GM12878 (cell line): ENCODE measurements around the gene TPD52L2. TPM values are rescaled to one million over a fixed set of nuclear protein-coding genes. Genes with fewer than 3 reads are reported as not detected.

Source experiments
- ATAC-seq: fragments of 200-7000 bp; cut with Tn5 transposase; 3 replicates; pipeline ENCODE4 v1.9.1; 2020; ENCODE audit warnings: mild to moderate bottlenecking, moderate library complexity
- BruUV-seq: library from RNA; stranded (reverse); fragments of 400-500 nt; replicated peaks from 2 replicates; lab custom pipeline; 2021; lab: Mats Ljungman, UMichigan
- CTCF ChIA-PET: fragments of 300-600 bp; sonication (Branson Sonifier 250); formaldehyde crosslinking; extraction: SDS; loops from one replicate; lab custom pipeline; 2021; ENCODE audit warnings: inconsistent platforms; lab: Yijun Ruan, JAX
- POLR2A ChIA-PET: fragments of 350-600 bp; formaldehyde crosslinking; extraction: SDS; loops from one replicate; lab custom pipeline; 2021; ENCODE audit warnings: inconsistent platforms; lab: Charles Lee
- RAD21 ChIA-PET: fragments of 300-600 bp; sonication (Branson Sonifier 250); formaldehyde crosslinking; loops from one replicate; lab custom pipeline; 2023; ENCODE audit warnings: antibody characterized with exemption; ENCODE audit not compliant: unreplicated experiment; lab: Charles Lee
- SMC1A ChIA-PET: fragments of 300-600 bp; sonication (Branson Sonifier 250); formaldehyde crosslinking; loops from one replicate; lab custom pipeline; 2023; ENCODE audit not compliant: unreplicated experiment, uncharacterized antibody; lab: Charles Lee
- DNase-seq: peaks from one replicate; pipeline ENCODE4 v3.0.0-alpha.2; 2011; ENCODE audit warnings: low read depth, low spot score
- FAIRE-seq: peaks from 3 replicates; lab custom pipeline; 2011; peaks lifted over from hg19 to GRCh38; lab: Jason Lieb, UNC
- H2AFZ ChIP-seq: 2 replicates; pipeline ENCODE4 v1.6.0; 2011; ENCODE audit warnings: low read depth, low read length, control low read depth; ENCODE audit not compliant: control insufficient read depth
- H3K27ac ChIP-seq: 2 replicates; pipeline ENCODE4 v1.5.1; 2011; ENCODE audit warnings: control low read depth; ENCODE audit not compliant: control insufficient read depth, insufficient read depth
- H3K27me3 ChIP-seq, 2 experiments: replicated peaks in 1 of 2; 2 replicates each; pipeline versions ENCODE4 v1.6.0 to v1.6.1; 2011; ENCODE audit warnings: low read length in 1 of 2; ENCODE audit not compliant: control insufficient read depth in 2 of 2, insufficient read depth in 2 of 2
- H3K36me3 ChIP-seq, 2 experiments: 2 replicates each; pipeline ENCODE4 v1.5.1; 2011; ENCODE audit warnings: low read length in 1 of 2; ENCODE audit not compliant: control insufficient read depth in 2 of 2, insufficient read depth in 2 of 2
- H3K4me1 ChIP-seq: 2 replicates; pipeline ENCODE4 v1.6.1; 2011; ENCODE audit warnings: mild to moderate bottlenecking, low read length, moderate library complexity, mixed read lengths; ENCODE audit not compliant: control insufficient read depth, insufficient read depth
- H3K4me2 ChIP-seq: 2 replicates; pipeline ENCODE4 v1.6.0; 2011; ENCODE audit warnings: control low read depth; ENCODE audit not compliant: control insufficient read depth, insufficient read depth
- H3K4me3 ChIP-seq: fragments of 200-600 bp; sonication (generic); 2 replicates; pipeline ENCODE4 v1.5.1; 2016
- H3K79me2 ChIP-seq: 2 replicates; pipeline ENCODE4 v1.6.0; 2011; ENCODE audit warnings: low read length; ENCODE audit not compliant: control insufficient read depth, insufficient read depth
- H3K9ac ChIP-seq: 2 replicates; pipeline ENCODE4 v1.8.0; 2011; ENCODE audit warnings: low read length, control low read depth, mixed read lengths; ENCODE audit not compliant: control insufficient read depth, insufficient read depth
- H3K9me3 ChIP-seq: replicated peaks from 3 replicates; pipeline ENCODE4 v1.5.1; 2011; ENCODE audit warnings: mild to moderate bottlenecking, low read length; ENCODE audit not compliant: control insufficient read depth, insufficient read depth
- H4K20me1 ChIP-seq: 2 replicates; pipeline ENCODE4 v1.6.0; 2011; ENCODE audit not compliant: control insufficient read depth, insufficient read depth
- BRCA1 ChIP-seq: IDR thresholded peaks from 2 replicates; pipeline ENCODE4 v1.6.1; 2011; ENCODE audit warnings: low read depth, low read length, improper control_type of control experiment
- CHD1 ChIP-seq: IDR thresholded peaks from 2 replicates; pipeline ENCODE4 v1.6.1; 2012; ENCODE audit warnings: low read depth, low read length, improper control_type of control experiment
- CUX1 ChIP-seq: IDR thresholded peaks from 2 replicates; pipeline ENCODE4 v1.6.1; 2012; ENCODE audit warnings: improper control_type of control experiment, low read depth, low read length; ENCODE audit not compliant: insufficient replicate concordance
- HDAC2 ChIP-seq: fragments of 200-600 bp; sonication (generic); IDR thresholded peaks from 2 replicates; pipeline ENCODE4 v1.6.1; 2017
- HDGF ChIP-seq: fragments of 450-650 bp; IDR thresholded peaks from 2 replicates; pipeline ENCODE4 v1.6.1; 2016; ENCODE audit warnings: antibody characterized with exemption
- JUNB ChIP-seq: IDR thresholded peaks from 2 replicates; pipeline ENCODE4 v1.6.1; 2016; ENCODE audit warnings: antibody characterized with exemption, mild to moderate bottlenecking
- MAX ChIP-seq: IDR thresholded peaks from 2 replicates; pipeline ENCODE4 v1.6.1; 2012; ENCODE audit warnings: low read depth, low read length, improper control_type of control experiment
- NR2C1 ChIP-seq: fragments of 450-650 bp; IDR thresholded peaks from 2 replicates; pipeline ENCODE4 v1.6.1; 2017; ENCODE audit warnings: antibody characterized with exemption, mild to moderate bottlenecking, moderate library complexity
- NRF1 ChIP-seq: conservative IDR thresholded peaks from 2 replicates; pipeline ENCODE4 v1.6.1; 2011; ENCODE audit warnings: mild to moderate bottlenecking, low read depth, low read length, improper control_type of control experiment
- PBX3 ChIP-seq: IDR thresholded peaks from 2 replicates; pipeline ENCODE4 v1.6.1; 2011; ENCODE audit warnings: mild to moderate bottlenecking, low read depth, low read length, moderate library complexity; ENCODE audit not compliant: insufficient replicate concordance
- PKNOX1 ChIP-seq: fragments of 450-650 bp; IDR thresholded peaks from 2 replicates; pipeline ENCODE4 v1.6.1; 2016; ENCODE audit warnings: mild to moderate bottlenecking
- POU2F2 ChIP-seq: IDR thresholded peaks from 3 replicates; pipeline ENCODE4 v1.6.1; 2011; ENCODE audit warnings: low read depth, mild to moderate bottlenecking, low read length, borderline replicate concordance
- SIX5 ChIP-seq: IDR thresholded peaks from 2 replicates; pipeline ENCODE4 v1.6.1; 2011; ENCODE audit warnings: mild to moderate bottlenecking, low read depth, low read length, moderate library complexity; ENCODE audit not compliant: severe bottlenecking
- SUZ12 ChIP-seq: fragments of 200-600 bp; sonication (generic); IDR thresholded peaks from one replicate; pipeline ENCODE4 v1.6.1; 2018; ENCODE audit warnings: antibody characterized with exemption, mild to moderate bottlenecking; ENCODE audit not compliant: unreplicated experiment
- TCF12 ChIP-seq: IDR thresholded peaks from 2 replicates; pipeline ENCODE4 v1.6.1; 2011; ENCODE audit warnings: low read depth, mild to moderate bottlenecking, low read length
- WGBS: methylation state at CpG from one replicate; pipeline ENCODE4 v1.1.6; 2016; ENCODE audit warnings: low lambda C conversion rate; ENCODE audit not compliant: insufficient replicate concordance, insufficient coverage; ENCODE audit errors: missing lambda C conversion rate; 5-methylcytosine and 5-hydroxymethylcytosine counted together
- in situ Hi-C: fragments of 300-500 bp; cut with MboI; formaldehyde crosslinking; loops from 9 replicates; pipeline ENCODE4 v1.14.3; 2018; ENCODE audit warnings: mixed read lengths
- intact Hi-C: fragments of 100-400 bp; cut with micrococcal nuclease; formaldehyde crosslinking; loops from one replicate; pipeline ENCODE4 v1.14.2; 2022; ENCODE audit not compliant: unreplicated experiment
- polyA plus RNA-seq, 11 experiments: library from polyadenylated mRNA; depleted of rRNA in 4 of 11; unstranded in 6 of 11; stranded (reverse) in 5 of 11; fragments of >200 nt; fragmentation: Nextera tagmentation in 4 of 11; fragmentation: Illumina TruSeq in 1 of 11; extraction: Ambion mirVana in 4 of 11; extraction: Trizol in 1 of 11; gene quantifications; 1 replicate in 1 of 11; 2 replicates in 10 of 11; pipeline versions ENCODE4 v1.2.1 to v1.2.3, GENCODE V29; 2011 to 2016; ENCODE audit warnings: inconsistent platforms in 2 of 11, missing spikeins in 2 of 11, low read depth in 1 of 11
- total RNA-seq, 4 experiments: library from RNA; depleted of rRNA in 3 of 4; stranded (reverse); fragments of >200 nt in 3 of 4; fragmentation: Illumina TruSeq in 1 of 4; extraction: Trizol in 1 of 4; gene quantifications; 2 replicates each; pipeline versions ENCODE4 v1.2.1 to v1.2.3, GENCODE V29; 2013 to 2021
- TF ChIP-seq, protein P1 (sequence below): fragments of 450-650 bp; IDR thresholded peaks from 2 replicates; pipeline ENCODE4 v1.6.1; 2016; ENCODE audit warnings: mild to moderate bottlenecking

TPD52L2 gene
- total and polyA plus RNA-seq, 10 of the 15 experiments (the other 5 are each of a cell fraction or from before 2014, with no cell fraction given): 1.6 to 71.0 (median 46.3) TPM

GRCh38 chr20:63823691-63824311, 41.3 kb upstream of the TPD52L2 start:
- DNase-seq (no peak), ATAC-seq (no peak), FAIRE-seq (no peak)
- in situ Hi-C loops: no loop called here
- Histone ChIP-seq H3K9ac (no peak overlapping the region), H4K20me1 (peaks cover 7% of the 10 kb centered on the region; the same call in 1 of the 2 replicates), H3K4me1 (0 out of 2 replicates have a peak, but pooled peaks cover 4% of the 10 kb centered on the region), H2AFZ (no peak overlapping the region), H3K27me3 (peaks cover 3 to 5% of the 10 kb centered on the region in 2 experiments; a peak in 2 of 4 replicates), H3K27ac (no peak overlapping the region), H3K4me3 (no peak overlapping the region), H3K9me3 (no peaks in the 10 kb centered on the region), H3K4me2 (no peak overlapping the region), H3K36me3 (no peaks in the 10 kb centered on the region), H3K79me2 (no peaks in the 10 kb centered on the region)
- intact Hi-C loops: no loop called here
- no TSS peak for BruUV-seq
- SMC1A ChIA-PET: no interaction called here
- RAD21 ChIA-PET: no interaction called here
- POLR2A ChIA-PET: no interaction called here
- 33% methylated on average over 12 of the region's 12 CpGs for WGBS
- CTCF ChIA-PET: interaction anchor here (0.6 kb wide), 1 partner anchor 286 kb away, joined by 3 read pairs; no protein-coding TSS in a partner anchor
- no peak for TF ChIP-seq HDAC2
- TF ChIP-seq, protein P1, sequence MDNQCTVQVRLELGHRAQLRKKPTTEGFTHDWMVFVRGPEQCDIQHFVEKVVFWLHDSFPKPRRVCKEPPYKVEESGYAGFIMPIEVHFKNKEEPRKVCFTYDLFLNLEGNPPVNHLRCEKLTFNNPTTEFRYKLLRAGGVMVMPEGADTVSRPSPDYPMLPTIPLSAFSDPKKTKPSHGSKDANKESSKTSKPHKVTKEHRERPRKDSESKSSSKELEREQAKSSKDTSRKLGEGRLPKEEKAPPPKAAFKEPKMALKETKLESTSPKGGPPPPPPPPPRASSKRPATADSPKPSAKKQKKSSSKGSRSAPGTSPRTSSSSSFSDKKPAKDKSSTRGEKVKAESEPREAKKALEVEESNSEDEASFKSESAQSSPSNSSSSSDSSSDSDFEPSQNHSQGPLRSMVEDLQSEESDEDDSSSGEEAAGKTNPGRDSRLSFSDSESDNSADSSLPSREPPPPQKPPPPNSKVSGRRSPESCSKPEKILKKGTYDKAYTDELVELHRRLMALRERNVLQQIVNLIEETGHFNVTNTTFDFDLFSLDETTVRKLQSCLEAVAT: no peak
- no peak for TF ChIP-seq MAX
- TF ChIP-seq JUNB: no peak
- no peak for TF ChIP-seq SIX5
- TF ChIP-seq CHD1: no peak
- no peak for TF ChIP-seq PKNOX1
- no peak for TF ChIP-seq HDGF
- TF ChIP-seq NRF1: no peak
- no peak for TF ChIP-seq TCF12
- no peak for TF ChIP-seq NR2C1
- no peak for TF ChIP-seq POU2F2
- no peak for TF ChIP-seq PBX3
- TF ChIP-seq CUX1: no peak
- no peak for TF ChIP-seq BRCA1
- TF ChIP-seq SUZ12: no peak
